HEK293T (cell line): ENCODE results near the gene ATG7.

Experiments
- BHLHE40 ChIP-seq: fragments of 450-650 bp; IDR thresholded peaks from 2 replicates; pipeline ENCODE4 v1.6.1; 2016; ENCODE audit warnings: mild to moderate bottlenecking, moderate library complexity, borderline replicate concordance
- ELF4 ChIP-seq: fragments of 450-650 bp; IDR thresholded peaks from 2 replicates; pipeline ENCODE4 v1.6.1; 2017; ENCODE audit warnings: antibody characterized with exemption
- FOXA1 ChIP-seq: fragments of 450-650 bp; IDR thresholded peaks from 2 replicates; pipeline ENCODE4 v1.6.1; 2016; ENCODE audit warnings: mild to moderate bottlenecking
- FOXK2 ChIP-seq: fragments of 450-650 bp; IDR thresholded peaks from 2 replicates; pipeline ENCODE4 v1.6.1; 2016; ENCODE audit warnings: mild to moderate bottlenecking
- FOXM1 ChIP-seq: fragments of 450-650 bp; IDR thresholded peaks from 2 replicates; pipeline ENCODE4 v1.6.1; 2017; ENCODE audit warnings: mild to moderate bottlenecking, borderline replicate concordance
- L3MBTL2 ChIP-seq: fragments of 450-650 bp; conservative IDR thresholded peaks from 2 replicates; pipeline ENCODE4 v1.6.1; 2016; ENCODE audit warnings: mild to moderate bottlenecking
- NFRKB ChIP-seq: fragments of 450-650 bp; IDR thresholded peaks from 2 replicates; pipeline ENCODE4 v1.6.1; 2016; ENCODE audit warnings: mild to moderate bottlenecking, moderate library complexity
- SP1 ChIP-seq: fragments of 450-650 bp; IDR thresholded peaks from 2 replicates; pipeline ENCODE4 v1.6.1; 2017
- SUZ12 ChIP-seq: fragments of 450-650 bp; IDR thresholded peaks from 2 replicates; pipeline ENCODE4 v1.6.1; 2016; ENCODE audit warnings: mild to moderate bottlenecking
- ZNF384 ChIP-seq: fragments of 450-650 bp; IDR thresholded peaks from 2 replicates; pipeline ENCODE4 v1.6.1; 2016
- TF ChIP-seq, protein P1 (sequence below): fragments of 450-650 bp; IDR thresholded peaks from 2 replicates; pipeline ENCODE4 v1.6.1; 2016

DNA sequence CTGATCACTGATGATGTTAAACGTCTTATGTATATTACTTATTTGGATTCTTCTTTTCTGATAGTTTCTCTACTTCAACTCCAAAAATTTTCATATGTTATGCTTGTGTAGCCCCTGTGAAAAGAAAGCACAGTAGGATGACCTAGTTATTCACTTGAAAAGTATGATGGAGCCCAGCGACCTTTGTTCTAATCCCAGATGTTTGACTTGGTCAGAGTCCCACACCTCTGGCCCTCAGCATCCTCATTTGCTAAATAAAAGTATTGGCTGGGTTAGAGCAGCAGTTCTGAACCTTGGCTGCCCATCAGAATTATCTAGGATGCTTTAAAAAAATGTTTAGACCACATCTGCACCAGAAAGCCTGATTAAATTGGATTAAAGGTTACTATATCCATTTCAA lies 173.7 kb downstream of the ATG7 start:
- TF ChIP-seq SP1 (no peak), FOXM1 (no peak), ZNF384 (no peak), NFRKB (no peak), FOXK2 (no peak), BHLHE40 (no peak), ELF4 (no peak), FOXA1 (no peak), SUZ12 (no peak), L3MBTL2 (no peak)
- TF ChIP-seq, protein P1, sequence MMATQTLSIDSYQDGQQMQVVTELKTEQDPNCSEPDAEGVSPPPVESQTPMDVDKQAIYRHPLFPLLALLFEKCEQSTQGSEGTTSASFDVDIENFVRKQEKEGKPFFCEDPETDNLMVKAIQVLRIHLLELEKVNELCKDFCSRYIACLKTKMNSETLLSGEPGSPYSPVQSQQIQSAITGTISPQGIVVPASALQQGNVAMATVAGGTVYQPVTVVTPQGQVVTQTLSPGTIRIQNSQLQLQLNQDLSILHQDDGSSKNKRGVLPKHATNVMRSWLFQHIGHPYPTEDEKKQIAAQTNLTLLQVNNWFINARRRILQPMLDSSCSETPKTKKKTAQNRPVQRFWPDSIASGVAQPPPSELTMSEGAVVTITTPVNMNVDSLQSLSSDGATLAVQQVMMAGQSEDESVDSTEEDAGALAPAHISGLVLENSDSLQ: no peak
